IMR-90 (cell line): Measurements from ENCODE around the gene GPR15LG. TPM values are rescaled to one million over a fixed set of nuclear protein-coding genes. Genes with fewer than 3 reads are reported as not detected.

Experiments
- ATAC-seq: fragments of 200-7000 bp; cut with Tn5 transposase; 2 replicates; pipeline ENCODE4 v1.9.1; 2020; ENCODE audit warnings: low read depth, mild to moderate bottlenecking, moderate library complexity
- BruUV-seq: library from RNA; stranded (reverse); fragments of 400-500 nt; replicated peaks from 2 replicates; lab custom pipeline; 2021; lab: Mats Ljungman, UMichigan
- CTCF ChIA-PET: fragments of 300-600 bp; formaldehyde crosslinking; extraction: SDS; loops from one replicate; lab custom pipeline; 2021; ENCODE audit warnings: antibody characterized with exemption; lab: Yijun Ruan, JAX
- POLR2A ChIA-PET: fragments of 300-600 bp; sonication (Branson Sonifier 250); formaldehyde crosslinking; loops from one replicate; lab custom pipeline; 2022; ENCODE audit warnings: antibody characterized with exemption; ENCODE audit not compliant: unreplicated experiment; lab: Charles Lee
- DNase-seq: peaks from one replicate; pipeline ENCODE4 v3.0.0; 2013
- H2AFZ ChIP-seq: replicated peaks from 2 replicates; pipeline ENCODE3; 2013; ENCODE audit warnings: low read length, mild to moderate bottlenecking; ENCODE audit not compliant: poor library complexity
- H2AK5ac ChIP-seq: 2 replicates; pipeline ENCODE4 v1.6.1; 2013; ENCODE audit warnings: low read depth, low read length, inconsistent platforms
- H2AK9ac ChIP-seq: replicated peaks from 2 replicates; pipeline ENCODE3; 2013; ENCODE audit warnings: mild to moderate bottlenecking, low read depth, low read length, moderate library complexity; ENCODE audit not compliant: poor library complexity
- H2BK120ac ChIP-seq: 2 replicates; pipeline ENCODE4 v1.6.1; 2013; ENCODE audit warnings: low read depth, low read length, inconsistent platforms
- H2BK15ac ChIP-seq: 3 replicates; pipeline ENCODE4 v1.6.1; 2013; ENCODE audit warnings: low read depth, low read length, inconsistent platforms
- H2BK20ac ChIP-seq: 2 replicates; pipeline ENCODE4 v1.6.1; 2013; ENCODE audit warnings: low read depth, mild to moderate bottlenecking, inconsistent platforms, low read length, moderate library complexity
- H2BK5ac ChIP-seq: 2 replicates; pipeline ENCODE4 v1.6.1; 2013; ENCODE audit warnings: mild to moderate bottlenecking, low read depth, low read length, inconsistent platforms; ENCODE audit not compliant: poor library complexity, severe bottlenecking
- H3K14ac ChIP-seq: replicated peaks from 2 replicates; pipeline ENCODE4 v1.6.1; 2013; ENCODE audit warnings: low read depth, low read length, inconsistent platforms
- H3K18ac ChIP-seq: 2 replicates; pipeline ENCODE4 v1.6.1; 2013; ENCODE audit warnings: low read depth, low read length, control low read depth
- H3K23ac ChIP-seq: 2 replicates; pipeline ENCODE4 v1.6.1; 2013; ENCODE audit warnings: low read depth, low read length, inconsistent platforms
- H3K27ac ChIP-seq: 2 replicates; pipeline ENCODE4 v1.5.1; 2013; ENCODE audit warnings: mild to moderate bottlenecking, control low read depth, low read length; ENCODE audit not compliant: insufficient read depth
- H3K27me3 ChIP-seq: 2 replicates; pipeline ENCODE4 v1.6.1; 2013; ENCODE audit warnings: low read length; ENCODE audit not compliant: control insufficient read depth, insufficient read depth
- H3K36me3 ChIP-seq: 2 replicates; pipeline ENCODE4 v1.6.1; 2013; ENCODE audit warnings: low read length, mixed read lengths; ENCODE audit not compliant: control insufficient read depth, insufficient read depth
- H3K4ac ChIP-seq: 2 replicates; pipeline ENCODE4 v1.6.1; 2013; ENCODE audit warnings: low read depth, low read length, inconsistent platforms
- H3K4me1 ChIP-seq: 2 replicates; pipeline ENCODE4 v1.6.1; 2013; ENCODE audit warnings: low read length, mixed read lengths; ENCODE audit not compliant: control insufficient read depth, insufficient read depth
- H3K4me2 ChIP-seq: 2 replicates; pipeline ENCODE4 v1.6.1; 2013; ENCODE audit warnings: low read depth, mild to moderate bottlenecking, control low read depth, low read length, moderate library complexity
- H3K4me3 ChIP-seq: 2 replicates; pipeline ENCODE4 v1.5.1; 2013; ENCODE audit warnings: low read depth, mild to moderate bottlenecking, control low read depth, low read length, moderate library complexity; ENCODE audit not compliant: insufficient read depth
- H3K56ac ChIP-seq: 2 replicates; pipeline ENCODE4 v1.6.1; 2013; ENCODE audit warnings: low read length, inconsistent platforms; ENCODE audit not compliant: insufficient read depth; ENCODE audit errors: extremely low read depth
- H3K79me1 ChIP-seq, 2 experiments: 2 replicates each; pipeline ENCODE4 v1.6.1; 2013; ENCODE audit warnings: low read length in 2 of 2, inconsistent platforms in 1 of 2, low read depth in 1 of 2
- H3K9ac ChIP-seq: 2 replicates; pipeline ENCODE4 v1.6.1; 2013; ENCODE audit warnings: low read depth, low read length, control low read depth
- H3K9me1 ChIP-seq: 2 replicates; pipeline ENCODE4 v1.6.1; 2013; ENCODE audit warnings: low read length, inconsistent platforms; ENCODE audit not compliant: insufficient read depth
- H3K9me3 ChIP-seq: 2 replicates; pipeline ENCODE4 v1.6.1; 2013; ENCODE audit warnings: low read length; ENCODE audit not compliant: control insufficient read depth, insufficient read depth
- H4K20me1 ChIP-seq: 2 replicates; pipeline ENCODE4 v1.6.1; 2013; ENCODE audit warnings: low read length, inconsistent platforms; ENCODE audit not compliant: insufficient read depth
- H4K5ac ChIP-seq: 2 replicates; pipeline ENCODE4 v1.6.1; 2013; ENCODE audit warnings: mild to moderate bottlenecking, low read depth, low read length, control low read depth
- H4K8ac ChIP-seq, 2 experiments: 2 replicates each; pipeline ENCODE4 v1.6.1; 2013; ENCODE audit warnings: low read depth in 2 of 2, low read length in 2 of 2, control low read depth in 1 of 2, inconsistent platforms in 1 of 2
- H4K91ac ChIP-seq: 2 replicates; pipeline ENCODE4 v1.6.1; 2013; ENCODE audit warnings: low read depth, low read length, inconsistent platforms; ENCODE audit not compliant: insufficient read depth
- BHLHE40 ChIP-seq: fragments of 150-350 bp; IDR thresholded peaks from 2 replicates; pipeline ENCODE4 v1.6.1; 2016; ENCODE audit warnings: mild to moderate bottlenecking, low read depth, low read length
- CEBPB ChIP-seq: IDR thresholded peaks from 2 replicates; pipeline ENCODE4 v1.6.1; 2012; ENCODE audit warnings: low read depth, low read length, improper control_type of control experiment
- CHD1 ChIP-seq: IDR thresholded peaks from 2 replicates; pipeline ENCODE4 v1.6.1; 2012; ENCODE audit warnings: low read depth, low read length, improper control_type of control experiment
- ELK1 ChIP-seq: fragments of 150-350 bp; IDR thresholded peaks from 2 replicates; pipeline ENCODE4 v1.6.1; 2016; ENCODE audit warnings: low read depth, mild to moderate bottlenecking, low read length, moderate library complexity, borderline replicate concordance
- MAZ ChIP-seq: IDR thresholded peaks from 2 replicates; pipeline ENCODE4 v1.6.1; 2012; ENCODE audit warnings: low read depth, mild to moderate bottlenecking, low read length, improper control_type of control experiment, moderate library complexity, borderline replicate concordance
- NFE2L2 ChIP-seq: fragments of 150-350 bp; IDR thresholded peaks from 2 replicates; pipeline ENCODE4 v1.6.1; 2016; ENCODE audit warnings: low read depth, mild to moderate bottlenecking, low read length
- POLR2A ChIP-seq: IDR thresholded peaks from 2 replicates; pipeline ENCODE4 v1.6.1; 2012; ENCODE audit warnings: mild to moderate bottlenecking, low read depth, low read length
- RCOR1 ChIP-seq: IDR thresholded peaks from 2 replicates; pipeline ENCODE4 v1.6.1; 2012; ENCODE audit warnings: mild to moderate bottlenecking, low read length, improper control_type of control experiment; ENCODE audit not compliant: insufficient replicate concordance
- RFX5 ChIP-seq: IDR thresholded peaks from 2 replicates; pipeline ENCODE4 v1.8.0; 2012; ENCODE audit warnings: low read depth, mild to moderate bottlenecking, low read length, moderate library complexity
- USF2 ChIP-seq: fragments of 150-350 bp; IDR thresholded peaks from 2 replicates; pipeline ENCODE4 v1.6.1; 2017; ENCODE audit warnings: mild to moderate bottlenecking, antibody characterized with exemption, low read length, low read depth
- WGBS, 2 experiments: methylation state at CpG; one replicate each; pipeline versions ENCODE4 v1.1.5 to v1.1.7; 2013; ENCODE audit warnings: missing lambda C conversion rate in 2 of 2; ENCODE audit not compliant: insufficient read length in 1 of 2; ENCODE audit errors: extremely low coverage in 2 of 2; 5-methylcytosine and 5-hydroxymethylcytosine counted together
- dilution Hi-C: fragments of 300-500 bp; cut with HindIII; formaldehyde crosslinking; loops from one replicate; pipeline ENCODE4 v1.14.3; 2018; ENCODE audit warnings: low sequenced_read_pairs; ENCODE audit not compliant: unreplicated experiment
- in situ Hi-C: fragments of 300-500 bp; cut with MboI; formaldehyde crosslinking; loops from 3 replicates; pipeline ENCODE4 v1.14.3; 2019; ENCODE audit warnings: low sequenced_read_pairs, inconsistent platforms, mixed read lengths
- intact Hi-C: fragments of 100-400 bp; cut with micrococcal nuclease; formaldehyde crosslinking; loops from 2 replicates; pipeline ENCODE4 v1.10.0; 2022
- polyA plus RNA-seq, 3 experiments: library from polyadenylated mRNA; depleted of rRNA; stranded (reverse); fragments of >200 nt; gene quantifications; 2 replicates each; pipeline ENCODE4 v1.2.3, GENCODE V29; 2012; ENCODE audit warnings: low replicate concordance in 1 of 3
- total RNA-seq: library from RNA; depleted of rRNA; stranded (reverse); fragments of >200 nt; gene quantifications from 2 replicates; pipeline ENCODE4 v1.2.3, GENCODE V29; 2012

GPR15LG gene
- total and polyA plus RNA-seq, 2 of the 4 experiments (the other 2 are of a cell fraction): not detected

- whole genome bisulfite sequencing, 2 experiments: no CpG with 5 or more reads among the region's 2 CpGs
- Histone ChIP-seq H3K23ac (no peak overlapping the region), H4K5ac (no peak overlapping the region), H2AFZ (no peak overlapping the region), H3K9me1 (no peaks in the 10 kb centered on the region), H3K14ac (no peak overlapping the region), H2BK20ac (no peak overlapping the region), H4K91ac (no peak overlapping the region), H4K20me1 (no peaks in the 10 kb centered on the region), H3K9ac (no peak overlapping the region), H3K4me1 (no peaks in the 10 kb centered on the region), H3K9me3 (no peaks in the 10 kb centered on the region), H3K36me3 (peaks cover 5% of the 10 kb centered on the region), H3K27ac (no peak overlapping the region), H2BK15ac (no peak overlapping the region), H3K4me2 (no peak overlapping the region), H4K8ac (no peak overlapping the region), H3K56ac (no peak overlapping the region), H3K18ac (no peak overlapping the region), H3K4ac (no peak overlapping the region), H2BK120ac (no peak overlapping the region), H3K27me3 (peaks cover 5% of the 10 kb centered on the region; the same call in 1 of the 2 replicates), H3K79me1 (no peaks in the 10 kb centered on the region; a peak in 1 of 4 replicates), H3K4me3 (no peak overlapping the region), H2AK5ac (no peak overlapping the region), H2BK5ac (no peak overlapping the region), H2AK9ac (no peak overlapping the region)
- in situ Hi-C loops (no loop called here), dilution Hi-C loops (no loop called here), intact Hi-C loops (no loop called here)
- no TSS peak for BruUV-seq
- POLR2A ChIA-PET: no interaction called here
- no peak for TF ChIP-seq BHLHE40
- TF ChIP-seq RFX5: no peak
- no peak for TF ChIP-seq CHD1
- TF ChIP-seq POLR2A: no peak
- TF ChIP-seq CEBPB: no peak
- no peak for TF ChIP-seq MAZ
- no peak for TF ChIP-seq USF2
- no peak for TF ChIP-seq RCOR1
- no peak for TF ChIP-seq ELK1
- TF ChIP-seq NFE2L2: no peak
- ATAC-seq: no peak
- no peak for DNase-seq
- CTCF ChIA-PET: no interaction called here
These were observed 17.6 kb upstream of the GPR15LG start for GRCh38 chr10:84156009-84156408.
